Bronchial epithelial cell (primary cell): ENCODE data around the gene GOLGA1. TPM values are rescaled to one million over a fixed set of nuclear protein-coding genes. Genes with fewer than 3 reads are reported as not detected.

Source experiments
- DNase-seq: peaks from one replicate; pipeline ENCODE4 v3.0.0-alpha.2; 2010; ENCODE audit warnings: low read depth
- FAIRE-seq: peaks from 2 replicates; lab custom pipeline; 2011; peaks lifted over from hg19 to GRCh38; lab: Jason Lieb, UNC
- H3K27me3 ChIP-seq: 2 replicates; pipeline ENCODE4 v1.5.1; 2011; ENCODE audit warnings: low read length; ENCODE audit not compliant: control insufficient read depth, insufficient read depth
- H3K36me3 ChIP-seq: 2 replicates; pipeline ENCODE4 v1.5.1; 2011; ENCODE audit warnings: low read length; ENCODE audit not compliant: control insufficient read depth, insufficient read depth
- H3K4me3 ChIP-seq: 2 replicates; pipeline ENCODE4 v1.5.1; 2011; ENCODE audit warnings: mild to moderate bottlenecking, low read depth, low read length, control low read depth
- total RNA-seq: library from RNA; depleted of rRNA; stranded (reverse); fragments of >200 nt; gene quantifications from 2 replicates; pipeline ENCODE4 v1.2.1, GENCODE V29; 2014
- TF ChIP-seq, protein P1 (sequence below): IDR thresholded peaks from 2 replicates; pipeline ENCODE4 v1.5.1; 2011; ENCODE audit warnings: mild to moderate bottlenecking, moderate library complexity, low read length, control low read depth, inconsistent platforms; ENCODE audit not compliant: insufficient read depth, severe bottlenecking

The GOLGA1 gene
- total RNA-seq, 1 donor from 2014 or later, result 7.9 TPM

DNA sequence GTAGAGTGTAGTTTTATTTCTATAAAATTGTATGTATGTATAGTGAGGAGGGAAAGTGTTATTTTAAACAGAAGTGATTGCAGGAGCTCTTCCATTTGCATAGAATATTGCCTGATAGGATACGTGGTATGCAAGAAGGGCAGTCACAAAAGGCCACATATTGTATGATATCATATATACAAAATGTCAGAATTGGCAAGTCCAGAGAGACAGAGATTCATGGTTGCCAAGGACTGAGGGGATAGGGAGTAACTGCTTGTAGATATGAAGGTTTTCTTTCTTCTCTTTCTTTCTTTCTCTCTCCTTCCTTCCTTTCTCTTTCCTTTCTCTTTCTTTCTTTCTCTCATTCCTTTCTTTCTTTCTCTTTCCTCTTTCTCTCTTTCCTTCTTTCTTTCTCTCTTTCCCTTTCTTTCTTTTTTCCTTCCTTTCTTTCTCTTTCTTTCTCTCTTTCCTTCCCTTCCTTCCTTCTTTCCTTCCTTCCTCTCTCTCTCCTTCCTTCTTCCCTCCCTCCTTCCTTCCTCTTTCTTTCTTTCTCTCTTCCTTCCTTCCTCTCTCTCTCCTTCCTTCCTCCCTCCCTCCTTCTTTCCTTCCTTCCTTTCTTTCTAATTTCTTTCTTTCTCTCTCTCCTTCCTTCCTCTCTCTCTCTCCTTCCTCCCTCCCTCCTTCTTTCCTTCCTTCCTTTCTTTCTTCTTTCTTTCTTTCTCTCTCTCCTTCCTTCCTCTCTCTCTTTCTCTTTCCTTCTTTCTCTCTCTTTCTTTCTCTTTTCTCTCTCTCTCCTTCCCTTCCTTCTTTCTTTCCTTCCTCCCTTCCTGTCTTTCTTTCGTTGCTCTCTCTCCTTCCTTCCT is 112.2 kb downstream of the GOLGA1 start:
- Histone ChIP-seq H3K4me3 (no peak overlapping the region), H3K36me3 (no peaks in the 10 kb centered on the region), H3K27me3 (no peaks in the 10 kb centered on the region)
- FAIRE-seq (no peak), DNase-seq (no peak)
- TF ChIP-seq, protein P1, sequence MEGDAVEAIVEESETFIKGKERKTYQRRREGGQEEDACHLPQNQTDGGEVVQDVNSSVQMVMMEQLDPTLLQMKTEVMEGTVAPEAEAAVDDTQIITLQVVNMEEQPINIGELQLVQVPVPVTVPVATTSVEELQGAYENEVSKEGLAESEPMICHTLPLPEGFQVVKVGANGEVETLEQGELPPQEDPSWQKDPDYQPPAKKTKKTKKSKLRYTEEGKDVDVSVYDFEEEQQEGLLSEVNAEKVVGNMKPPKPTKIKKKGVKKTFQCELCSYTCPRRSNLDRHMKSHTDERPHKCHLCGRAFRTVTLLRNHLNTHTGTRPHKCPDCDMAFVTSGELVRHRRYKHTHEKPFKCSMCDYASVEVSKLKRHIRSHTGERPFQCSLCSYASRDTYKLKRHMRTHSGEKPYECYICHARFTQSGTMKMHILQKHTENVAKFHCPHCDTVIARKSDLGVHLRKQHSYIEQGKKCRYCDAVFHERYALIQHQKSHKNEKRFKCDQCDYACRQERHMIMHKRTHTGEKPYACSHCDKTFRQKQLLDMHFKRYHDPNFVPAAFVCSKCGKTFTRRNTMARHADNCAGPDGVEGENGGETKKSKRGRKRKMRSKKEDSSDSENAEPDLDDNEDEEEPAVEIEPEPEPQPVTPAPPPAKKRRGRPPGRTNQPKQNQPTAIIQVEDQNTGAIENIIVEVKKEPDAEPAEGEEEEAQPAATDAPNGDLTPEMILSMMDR, result no peak

Other genes with a start within 250 kb of the GOLGA1 start
- gene NR6A1, start 169.8 kb downstream of the GOLGA1 start, total RNA-seq, result 2.9 TPM in 2 replicates
- 4.5 and 6.3 TPM in 2 replicates for gene OLFML2A, start 163.9 kb downstream of the GOLGA1 start, total RNA-seq
- gene WDR38, start 87.6 kb downstream of the GOLGA1 start, total RNA-seq, result not detected in 2 replicates
- 3,172 and 3,391 TPM in 2 replicates for gene RPL35, start 79.1 kb downstream of the GOLGA1 start, total RNA-seq
- gene ARPC5L, start 79.0 kb downstream of the GOLGA1 start, total RNA-seq, result 30.3 and 49.2 TPM in 2 replicates
- gene SCAI, start 202.4 kb upstream of the GOLGA1 start, total RNA-seq, result 4.7 and 7.1 TPM in 2 replicates
- 9.0 and 10.5 TPM in 2 replicates for gene PPP6C, start 248.7 kb upstream of the GOLGA1 start, total RNA-seq